Astrocyte (in vitro differentiated cells and primary cell): ENCODE data around the gene GSTT4. TPM values are rescaled to one million over a fixed set of nuclear protein-coding genes. Genes with fewer than 3 reads are reported as not detected.
A peak's percentile ranks its signal among the peaks of the same experiment; 100 is the strongest.

Source experiments
- DNase-seq: peaks from one replicate; pipeline ENCODE4 v3.0.0-alpha.2; 2010; ENCODE audit warnings: low read depth
- FAIRE-seq: peaks from 2 replicates; lab custom pipeline; 2011; peaks lifted over from hg19 to GRCh38; lab: Jason Lieb, UNC
- H2AFZ ChIP-seq: 2 replicates; pipeline ENCODE4 v1.6.0; 2012; ENCODE audit warnings: low read depth, low read length, inconsistent platforms
- H3K27ac ChIP-seq: 2 replicates; pipeline ENCODE4 v1.5.1; 2011; ENCODE audit warnings: low read depth, low read length, inconsistent platforms
- H3K27me3 ChIP-seq: 2 replicates; pipeline ENCODE4 v1.6.0; 2011; ENCODE audit warnings: low read length, inconsistent platforms; ENCODE audit not compliant: insufficient read depth
- H3K36me3 ChIP-seq: 2 replicates; pipeline ENCODE4 v1.5.1; 2011; ENCODE audit warnings: low read length, inconsistent platforms; ENCODE audit not compliant: insufficient read depth
- H3K4me1 ChIP-seq: 2 replicates; pipeline ENCODE4 v1.5.1; 2011; ENCODE audit warnings: low read length, inconsistent platforms; ENCODE audit not compliant: insufficient read depth
- H3K4me2 ChIP-seq: 2 replicates; pipeline ENCODE4 v1.6.0; 2012; ENCODE audit warnings: low read length, inconsistent platforms
- H3K4me3 ChIP-seq: 2 replicates; pipeline ENCODE4 v1.5.1; 2011; ENCODE audit warnings: low read depth, mild to moderate bottlenecking, low read length, inconsistent platforms; ENCODE audit not compliant: insufficient read depth
- H3K79me2 ChIP-seq: 2 replicates; pipeline ENCODE4 v1.6.0; 2012; ENCODE audit warnings: mild to moderate bottlenecking, low read length, inconsistent platforms; ENCODE audit not compliant: insufficient read depth
- H3K9ac ChIP-seq: 2 replicates; pipeline ENCODE4 v1.6.0; 2012; ENCODE audit warnings: mild to moderate bottlenecking, low read length, inconsistent platforms
- H3K9me3 ChIP-seq: 2 replicates; pipeline ENCODE4 v1.5.1; 2012; ENCODE audit warnings: low read depth, mild to moderate bottlenecking, low read length, inconsistent platforms; ENCODE audit not compliant: insufficient read depth
- H4K20me1 ChIP-seq: 2 replicates; pipeline ENCODE4 v1.6.0; 2012; ENCODE audit warnings: low read length, inconsistent platforms; ENCODE audit not compliant: insufficient read depth
- H3K27ac Mint-ChIP-seq: one replicate; pipeline ENCODE4 v1.8.0; 2021; ENCODE audit warnings: mild to moderate bottlenecking, mixed read lengths; ENCODE audit not compliant: unreplicated experiment
- H3K27me3 Mint-ChIP-seq: one replicate; pipeline ENCODE4 v1.8.0; 2021; ENCODE audit warnings: low read depth, mixed read lengths; ENCODE audit not compliant: unreplicated experiment
- H3K36me3 Mint-ChIP-seq: one replicate; pipeline ENCODE4 v1.8.0; 2021; ENCODE audit warnings: low read depth, mixed read lengths; ENCODE audit not compliant: unreplicated experiment
- H3K4me1 Mint-ChIP-seq: one replicate; pipeline ENCODE4 v1.8.0; 2021; ENCODE audit warnings: low read depth, mixed read lengths; ENCODE audit not compliant: unreplicated experiment
- H3K4me3 Mint-ChIP-seq: one replicate; pipeline ENCODE4 v1.8.0; 2021; ENCODE audit warnings: mild to moderate bottlenecking, moderate library complexity, mixed read lengths; ENCODE audit not compliant: unreplicated experiment
- H3K9me3 Mint-ChIP-seq: one replicate; pipeline ENCODE4 v1.8.0; 2021; ENCODE audit warnings: mild to moderate bottlenecking, mixed read lengths; ENCODE audit not compliant: unreplicated experiment
- CTCF ChIP-seq: IDR thresholded peaks from 2 replicates; pipeline ENCODE4 v1.5.1; 2011; ENCODE audit warnings: low read depth, mild to moderate bottlenecking, inconsistent platforms, low read length, moderate library complexity; ENCODE audit not compliant: insufficient read depth
- EZH2 ChIP-seq: IDR thresholded peaks from 2 replicates; pipeline ENCODE4 v1.6.1; 2012; ENCODE audit warnings: mild to moderate bottlenecking, low read length, inconsistent platforms; ENCODE audit not compliant: insufficient read depth
- total RNA-seq: library from RNA; stranded (reverse); gene quantifications from 2 replicates; pipeline ENCODE4 v1.2.1, GENCODE V29; 2021

The GSTT4 gene
- total RNA-seq, 1 donor from 2014 or later: not detected

- DNase-seq: no peak
- Mint-ChIP-seq H3K27me3 (no peaks in the 10 kb centered on the region), H3K27ac (no peak overlapping the region), H3K4me1 (peaks cover 23% of the 10 kb centered on the region), H3K4me3 (no peak overlapping the region), H3K9me3 (no peaks in the 10 kb centered on the region), H3K36me3 (peaks cover 24% of the 10 kb centered on the region)
- no peak overlapping the region for H3K4me2 ChIP-seq
- no peak overlapping the region for H3K9ac ChIP-seq
- H3K36me3 ChIP-seq: peaks cover 10% of the 10 kb centered on the region
- FAIRE-seq: no peak
- H3K27ac ChIP-seq: no peak overlapping the region
- peaks cover 10% of the 10 kb centered on the region for H3K4me1 ChIP-seq
- no peak overlapping the region for H2AFZ ChIP-seq
- peaks cover 64% of the 10 kb centered on the region for H4K20me1 ChIP-seq
- H3K4me3 ChIP-seq: no peak overlapping the region
- H3K27me3 ChIP-seq: no peaks in the 10 kb centered on the region
- TF ChIP-seq EZH2: no peak
- no peak for TF ChIP-seq CTCF
- no peaks in the 10 kb centered on the region for H3K9me3 ChIP-seq
- H3K79me2 ChIP-seq: no peaks in the 10 kb centered on the region
Measured at GRCh38 chr22:24051568-24051967, 46.3 kb upstream of the GSTT4 start.

GRCh38 chr22:24051028-24051427 is 45.8 kb upstream of the GSTT4 start:
- no peaks in the 10 kb centered on the region for H3K9me3 ChIP-seq
- no peak for FAIRE-seq
- peaks cover 10% of the 10 kb centered on the region for H3K4me1 ChIP-seq
- no peaks in the 10 kb centered on the region for H3K79me2 ChIP-seq
- H3K4me2 ChIP-seq: no peak overlapping the region
- no peaks in the 10 kb centered on the region for H3K27me3 ChIP-seq
- Mint-ChIP-seq H3K4me3 (no peak overlapping the region), H3K27ac (no peak overlapping the region), H3K36me3 (peaks cover 26% of the 10 kb centered on the region), H3K27me3 (no peaks in the 10 kb centered on the region), H3K9me3 (no peaks in the 10 kb centered on the region), H3K4me1 (peaks cover 23% of the 10 kb centered on the region)
- TF ChIP-seq EZH2 (no peak), CTCF (no peak)
- H3K36me3 ChIP-seq: peaks cover 7% of the 10 kb centered on the region
- DNase-seq: no peak
- H3K27ac ChIP-seq: no peak overlapping the region
- no peak overlapping the region for H3K4me3 ChIP-seq
- peaks cover 65% of the 10 kb centered on the region for H4K20me1 ChIP-seq
- no peak overlapping the region for H2AFZ ChIP-seq
- H3K9ac ChIP-seq: no peak overlapping the region

GRCh38 chr22:24049978-24050377 is 44.7 kb upstream of the GSTT4 start:
- H2AFZ ChIP-seq: no peak overlapping the region
- no peaks in the 10 kb centered on the region for H3K79me2 ChIP-seq
- H4K20me1 ChIP-seq: peaks cover 69% of the 10 kb centered on the region
- peaks cover 24% of the 10 kb centered on the region for H3K36me3 Mint-ChIP-seq
- H3K36me3 ChIP-seq: peaks cover 7% of the 10 kb centered on the region
- H3K9ac ChIP-seq: no peak overlapping the region
- no peak for FAIRE-seq
- no peak for DNase-seq
- H3K27ac Mint-ChIP-seq: peak overlapping the region; percentile 5
- H3K4me3 ChIP-seq: no peak overlapping the region
- H3K27me3 ChIP-seq: no peaks in the 10 kb centered on the region
- H3K4me1 Mint-ChIP-seq: peaks cover 23% of the 10 kb centered on the region
- no peaks in the 10 kb centered on the region for H3K27me3 Mint-ChIP-seq
- no peaks in the 10 kb centered on the region for H3K9me3 ChIP-seq
- no peaks in the 10 kb centered on the region for H3K9me3 Mint-ChIP-seq
- TF ChIP-seq EZH2 (no peak), CTCF (no peak)
- no peak overlapping the region for H3K4me3 Mint-ChIP-seq
- peaks cover 10% of the 10 kb centered on the region for H3K4me1 ChIP-seq
- H3K27ac ChIP-seq: no peak overlapping the region
- H3K4me2 ChIP-seq: no peak overlapping the region
